Activated B cell treated with CpG ODN at 0.5 μM for 24 hours (primary cell): ENCODE results near the gene ADSS1. TPM values are rescaled to one million over a fixed set of nuclear protein-coding genes. Genes with fewer than 3 reads are reported as not detected.

Experiments used
- ATAC-seq: fragments of 200-7000 bp; cut with Tn5 transposase; one replicate; pipeline ENCODE4 v1.10.0; 2021; ENCODE audit warnings: low read depth, mild to moderate bottlenecking, moderate library complexity
- CTCF ChIA-PET: fragments of 350-600 bp; sonication (Branson Sonifier 250); formaldehyde crosslinking; loops from one replicate; lab custom pipeline; 2021; ENCODE audit warnings: antibody characterized with exemption; lab: Charles Lee
- POLR2A ChIA-PET: fragments of 350-600 bp; sonication (Branson Sonifier 250); formaldehyde crosslinking; loops from one replicate; lab custom pipeline; 2021; ENCODE audit warnings: antibody characterized with exemption; lab: Charles Lee
- DNase-seq: peaks from one replicate; pipeline ENCODE4 v3.0.0; 2022
- H3K27ac Mint-ChIP-seq: one replicate; pipeline ENCODE4 v1.8.0; 2020; ENCODE audit warnings: mixed read lengths
- H3K27me3 Mint-ChIP-seq: one replicate; pipeline ENCODE4 v1.8.0; 2021; ENCODE audit warnings: mixed read lengths
- H3K36me3 Mint-ChIP-seq: one replicate; pipeline ENCODE4 v1.8.0; 2021; ENCODE audit warnings: low read depth, mixed read lengths
- H3K4me1 Mint-ChIP-seq: one replicate; pipeline ENCODE4 v1.8.0; 2021; ENCODE audit warnings: mixed read lengths
- H3K4me3 Mint-ChIP-seq: one replicate; pipeline ENCODE4 v1.8.0; 2020; ENCODE audit warnings: mild to moderate bottlenecking, mixed read lengths
- H3K9me3 Mint-ChIP-seq: one replicate; pipeline ENCODE4 v1.8.0; 2020; ENCODE audit warnings: mixed read lengths
- intact Hi-C: fragments of 100-400 bp; cut with micrococcal nuclease; formaldehyde crosslinking; loops from one replicate; pipeline ENCODE4 v1.15.1; 2024
- total RNA-seq: library from RNA; stranded (reverse); gene quantifications from 2 replicates; pipeline ENCODE4 v1.2.3, GENCODE V29; 2022
- TF ChIP-seq, protein P1 (sequence below): fragments of 200-600 bp; IDR thresholded peaks from one replicate; pipeline ENCODE4 v1.8.0; 2022; ENCODE audit warnings: antibody characterized with exemption, mild to moderate bottlenecking

ADSS1 gene
- total RNA-seq, 1 donor from 2014 or later = 0.18 TPM

GRCh38 chr14:104690861-104691455 is 33.1 kb upstream of the ADSS1 start:
- CTCF ChIA-PET = no interaction called here
- ATAC-seq (no peak), DNase-seq (no peak)
- Mint-ChIP-seq H3K4me3 (peak overlapping the region; percentile 72), H3K27ac (no peak overlapping the region), H3K36me3 (peaks cover 2% of the 10 kb centered on the region), H3K9me3 (no peaks in the 10 kb centered on the region), H3K4me1 (peaks cover 70% of the 10 kb centered on the region), H3K27me3 (no peaks in the 10 kb centered on the region)
- TF ChIP-seq, protein P1, sequence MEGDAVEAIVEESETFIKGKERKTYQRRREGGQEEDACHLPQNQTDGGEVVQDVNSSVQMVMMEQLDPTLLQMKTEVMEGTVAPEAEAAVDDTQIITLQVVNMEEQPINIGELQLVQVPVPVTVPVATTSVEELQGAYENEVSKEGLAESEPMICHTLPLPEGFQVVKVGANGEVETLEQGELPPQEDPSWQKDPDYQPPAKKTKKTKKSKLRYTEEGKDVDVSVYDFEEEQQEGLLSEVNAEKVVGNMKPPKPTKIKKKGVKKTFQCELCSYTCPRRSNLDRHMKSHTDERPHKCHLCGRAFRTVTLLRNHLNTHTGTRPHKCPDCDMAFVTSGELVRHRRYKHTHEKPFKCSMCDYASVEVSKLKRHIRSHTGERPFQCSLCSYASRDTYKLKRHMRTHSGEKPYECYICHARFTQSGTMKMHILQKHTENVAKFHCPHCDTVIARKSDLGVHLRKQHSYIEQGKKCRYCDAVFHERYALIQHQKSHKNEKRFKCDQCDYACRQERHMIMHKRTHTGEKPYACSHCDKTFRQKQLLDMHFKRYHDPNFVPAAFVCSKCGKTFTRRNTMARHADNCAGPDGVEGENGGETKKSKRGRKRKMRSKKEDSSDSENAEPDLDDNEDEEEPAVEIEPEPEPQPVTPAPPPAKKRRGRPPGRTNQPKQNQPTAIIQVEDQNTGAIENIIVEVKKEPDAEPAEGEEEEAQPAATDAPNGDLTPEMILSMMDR = no peak
- intact Hi-C loops = no loop called here
- POLR2A ChIA-PET = interaction anchor here (1.2 to 1.5 kb wide), 4 partner anchors 10 to 35 kb away, joined by 4 to 7 read pairs (median 5); no protein-coding TSS in a partner anchor

DNA sequence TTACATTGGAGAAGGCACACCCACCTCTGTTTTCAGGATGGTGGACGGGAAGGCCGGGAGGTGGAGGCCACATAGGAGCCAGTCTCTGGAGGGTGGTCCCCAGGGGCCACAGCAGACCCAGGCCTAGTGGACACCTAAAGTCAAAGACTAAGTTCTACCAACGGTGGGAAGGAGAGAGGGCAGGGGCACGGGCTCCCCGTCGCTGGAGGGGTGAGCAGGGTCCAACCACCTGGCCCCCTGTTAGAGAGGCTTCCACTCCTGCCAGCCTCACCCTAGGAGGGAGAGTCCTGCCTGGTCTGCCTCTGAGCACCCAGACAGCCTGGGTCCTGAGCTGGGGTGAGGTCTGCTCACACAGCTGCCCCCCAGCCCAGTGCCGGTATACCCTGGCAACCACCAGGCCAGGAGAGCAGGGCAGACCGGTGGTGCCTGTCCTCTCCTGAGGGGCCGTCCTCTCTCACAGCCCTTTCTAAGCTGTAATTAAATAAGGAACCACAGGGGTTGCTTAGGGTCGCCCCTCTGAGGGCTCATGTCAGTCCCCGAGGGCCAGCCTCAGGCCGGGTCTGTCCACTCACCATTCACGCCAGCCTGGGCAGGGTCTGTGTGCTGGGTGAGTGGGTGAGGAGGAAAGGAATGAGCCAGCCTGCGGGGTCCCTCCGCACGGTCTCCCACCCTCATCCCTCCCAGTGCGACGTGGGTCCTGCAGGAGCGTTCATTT is 32.3 kb upstream of the ADSS1 start:
- intact Hi-C loops = no loop called here
- peaks cover 64% of the 10 kb centered on the region for H3K4me1 Mint-ChIP-seq
- peaks cover 6% of the 10 kb centered on the region for H3K36me3 Mint-ChIP-seq
- peak overlapping the region; percentile 72 for H3K4me3 Mint-ChIP-seq
- no peak for DNase-seq
- CTCF ChIA-PET = no interaction called here
- H3K9me3 Mint-ChIP-seq = no peaks in the 10 kb centered on the region
- POLR2A ChIA-PET = interaction anchor here (1.2 to 1.5 kb wide), 3 partner anchors 14 to 36 kb away, joined by 4 to 7 read pairs (median 6); no protein-coding TSS in a partner anchor
- H3K27ac Mint-ChIP-seq = no peak overlapping the region
- no peak for ATAC-seq
- TF ChIP-seq, protein P1 = no peak
- H3K27me3 Mint-ChIP-seq = no peaks in the 10 kb centered on the region

DNA sequence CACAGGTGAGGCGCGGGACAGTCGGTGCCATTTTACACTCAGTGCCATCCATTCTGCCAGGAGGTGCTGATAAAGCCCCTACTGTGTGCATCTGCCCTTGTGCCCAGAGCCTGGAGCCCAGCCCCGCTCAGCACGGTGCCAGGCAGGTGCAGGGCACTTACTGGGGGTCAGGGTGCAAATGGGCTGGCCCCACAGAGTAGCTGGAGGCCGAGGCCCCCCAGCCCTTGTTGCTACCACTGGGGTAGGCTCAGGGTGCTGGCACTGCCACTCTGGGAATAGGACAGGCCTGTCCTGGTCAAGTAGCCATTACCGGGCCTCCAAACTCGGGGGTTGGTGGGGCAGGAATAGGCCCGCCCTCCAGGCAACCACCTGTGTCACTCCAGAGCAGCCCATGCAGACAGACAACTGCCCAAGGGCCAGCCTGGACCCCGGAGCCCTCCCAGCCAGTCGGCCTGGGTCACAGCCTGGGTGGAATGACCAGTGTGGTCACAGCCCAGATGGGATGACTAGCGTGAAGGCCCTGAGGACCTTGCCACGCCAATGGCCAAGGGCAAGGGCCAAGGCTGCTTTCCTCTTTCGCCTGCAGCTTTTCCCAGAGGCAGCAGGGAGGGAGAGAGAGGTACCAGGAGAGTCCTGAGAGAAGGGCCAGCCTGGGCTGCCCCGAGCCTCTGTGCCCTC is 31.6 kb upstream of the ADSS1 start:
- intact Hi-C loops = no loop called here
- POLR2A ChIA-PET = interaction anchor here (1.2 to 1.5 kb wide), 2 partner anchors 15 to 36 kb away, joined by 4 to 6 read pairs; no protein-coding TSS in a partner anchor
- DNase-seq (no peak), ATAC-seq (no peak)
- Mint-ChIP-seq H3K36me3 (peaks cover 6% of the 10 kb centered on the region), H3K4me1 (peaks cover 58% of the 10 kb centered on the region), H3K27me3 (no peaks in the 10 kb centered on the region), H3K9me3 (no peaks in the 10 kb centered on the region), H3K4me3 (no peak overlapping the region), H3K27ac (no peak overlapping the region)
- CTCF ChIA-PET = no interaction called here
- TF ChIP-seq, protein P1 = no peak

GRCh38 chr14:104692939-104693315 is 31.1 kb upstream of the ADSS1 start:
- TF ChIP-seq, protein P1 = no peak
- Mint-ChIP-seq H3K9me3 (no peaks in the 10 kb centered on the region), H3K27me3 (no peaks in the 10 kb centered on the region), H3K27ac (no peak overlapping the region), H3K36me3 (peaks cover 6% of the 10 kb centered on the region), H3K4me1 (peaks cover 53% of the 10 kb centered on the region), H3K4me3 (no peak overlapping the region)
- no peak for DNase-seq
- no peak for ATAC-seq
- intact Hi-C loops = no loop called here
- POLR2A ChIA-PET = interaction anchor here (0.6 kb wide), 1 partner anchor 9 kb away, joined by 3 read pairs; no protein-coding TSS in a partner anchor
- CTCF ChIA-PET = no interaction called here
